LNCaP clone FGC (cell line): ENCODE data around the gene ZHX3.
A peak's percentile ranks its signal among the peaks of the same experiment; 100 is the strongest.

Experiments
- DNase-seq: peaks from one replicate; pipeline ENCODE4 v3.0.0-alpha.2; 2011; ENCODE audit warnings: low read depth
- H3K4me3 ChIP-seq: 2 replicates; pipeline ENCODE4 v1.5.1; 2011; ENCODE audit warnings: mild to moderate bottlenecking, low read depth, low read length, control low read depth
- TF ChIP-seq, protein P1 (sequence below): IDR thresholded peaks from 2 replicates; pipeline ENCODE4 v1.5.1; 2012; ENCODE audit warnings: mild to moderate bottlenecking; ENCODE audit not compliant: control insufficient read depth, insufficient read depth; ENCODE audit errors: extremely low read depth

Gene ZHX3

DNA sequence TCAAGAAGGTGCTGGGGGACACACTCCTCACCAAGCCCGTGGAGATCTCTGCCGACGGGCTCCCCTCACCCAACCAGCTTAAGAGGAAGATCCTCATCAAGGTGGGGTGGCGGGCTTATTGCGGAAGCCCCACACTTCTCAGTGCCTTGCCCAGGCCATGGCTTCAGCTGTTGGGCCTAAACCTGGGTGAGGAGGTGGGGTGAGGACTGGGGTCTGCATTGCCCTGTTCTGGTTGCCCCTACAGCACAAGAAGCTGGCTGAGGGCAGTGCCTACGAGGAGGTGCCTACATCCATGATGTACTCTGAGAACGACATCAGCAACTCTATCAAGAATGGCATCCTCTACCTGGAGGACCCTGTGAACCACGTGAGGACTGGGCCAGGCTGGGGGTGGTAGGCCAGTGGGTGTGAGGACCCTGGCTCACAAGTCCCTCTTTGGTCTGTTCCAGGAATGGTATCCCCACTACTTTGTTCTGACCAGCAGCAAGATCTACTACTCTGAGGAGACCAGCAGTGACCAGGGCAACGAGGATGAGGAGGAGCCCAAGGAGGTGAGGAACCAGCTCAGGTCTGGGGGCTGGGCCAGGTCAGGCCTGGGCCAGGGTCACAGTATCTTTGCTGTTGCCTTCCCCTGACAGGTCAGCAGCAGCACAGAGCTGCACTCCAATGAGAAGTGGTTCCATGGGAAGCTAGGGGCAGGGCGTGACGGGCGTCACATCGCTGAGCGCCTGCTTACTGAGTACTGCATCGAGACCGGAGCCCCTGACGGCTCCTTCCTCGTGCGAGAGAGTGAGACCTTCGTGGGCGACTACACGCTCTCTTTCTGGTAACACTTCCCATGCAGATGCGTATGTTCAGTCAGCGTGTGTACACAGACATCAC, 152.3 kb downstream of the ZHX3 start:
- H3K4me3 ChIP-seq: no peak overlapping the region
- no peak for DNase-seq
- TF ChIP-seq, protein P1, sequence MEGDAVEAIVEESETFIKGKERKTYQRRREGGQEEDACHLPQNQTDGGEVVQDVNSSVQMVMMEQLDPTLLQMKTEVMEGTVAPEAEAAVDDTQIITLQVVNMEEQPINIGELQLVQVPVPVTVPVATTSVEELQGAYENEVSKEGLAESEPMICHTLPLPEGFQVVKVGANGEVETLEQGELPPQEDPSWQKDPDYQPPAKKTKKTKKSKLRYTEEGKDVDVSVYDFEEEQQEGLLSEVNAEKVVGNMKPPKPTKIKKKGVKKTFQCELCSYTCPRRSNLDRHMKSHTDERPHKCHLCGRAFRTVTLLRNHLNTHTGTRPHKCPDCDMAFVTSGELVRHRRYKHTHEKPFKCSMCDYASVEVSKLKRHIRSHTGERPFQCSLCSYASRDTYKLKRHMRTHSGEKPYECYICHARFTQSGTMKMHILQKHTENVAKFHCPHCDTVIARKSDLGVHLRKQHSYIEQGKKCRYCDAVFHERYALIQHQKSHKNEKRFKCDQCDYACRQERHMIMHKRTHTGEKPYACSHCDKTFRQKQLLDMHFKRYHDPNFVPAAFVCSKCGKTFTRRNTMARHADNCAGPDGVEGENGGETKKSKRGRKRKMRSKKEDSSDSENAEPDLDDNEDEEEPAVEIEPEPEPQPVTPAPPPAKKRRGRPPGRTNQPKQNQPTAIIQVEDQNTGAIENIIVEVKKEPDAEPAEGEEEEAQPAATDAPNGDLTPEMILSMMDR: no peak

DNA sequence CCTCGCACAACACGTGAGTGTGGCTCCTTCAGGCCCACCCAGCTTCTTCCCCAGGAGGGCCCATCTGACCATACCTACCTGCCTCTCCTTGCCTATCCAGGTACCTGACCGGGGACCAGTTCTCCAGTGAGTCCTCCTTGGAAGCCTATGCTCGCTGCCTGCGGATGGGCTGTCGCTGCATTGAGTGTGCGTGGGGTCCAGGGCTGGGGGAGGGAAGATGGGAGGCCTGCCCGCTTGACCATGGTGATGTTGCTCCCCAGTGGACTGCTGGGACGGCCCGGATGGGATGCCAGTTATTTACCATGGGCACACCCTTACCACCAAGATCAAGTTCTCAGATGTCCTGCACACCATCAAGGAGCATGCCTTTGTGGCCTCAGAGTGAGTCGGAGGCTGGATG, 153.7 kb downstream of the ZHX3 start:
- no peak overlapping the region for H3K4me3 ChIP-seq
- DNase-seq: no peak
- TF ChIP-seq, protein P1: no peak

DNA sequence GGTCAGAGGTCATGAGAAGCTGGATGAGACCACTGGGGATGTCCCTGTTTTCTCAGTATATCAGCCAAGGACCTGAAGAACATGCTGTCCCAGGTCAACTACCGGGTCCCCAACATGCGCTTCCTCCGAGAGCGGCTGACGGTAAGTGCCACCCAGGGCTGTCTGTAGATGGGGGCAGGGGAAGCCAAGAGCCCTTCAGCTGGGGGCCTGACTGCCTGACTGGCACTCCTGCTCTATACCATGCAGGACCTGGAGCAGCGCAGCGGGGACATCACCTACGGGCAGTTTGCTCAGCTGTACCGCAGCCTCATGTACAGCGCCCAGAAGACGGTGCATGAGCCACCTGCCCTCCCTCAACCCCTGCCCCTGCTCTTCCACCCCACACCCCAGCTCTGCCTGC, 155.1 kb downstream of the ZHX3 start:
- no peak overlapping the region for H3K4me3 ChIP-seq
- TF ChIP-seq, protein P1: no peak
- DNase-seq: no peak

DNA sequence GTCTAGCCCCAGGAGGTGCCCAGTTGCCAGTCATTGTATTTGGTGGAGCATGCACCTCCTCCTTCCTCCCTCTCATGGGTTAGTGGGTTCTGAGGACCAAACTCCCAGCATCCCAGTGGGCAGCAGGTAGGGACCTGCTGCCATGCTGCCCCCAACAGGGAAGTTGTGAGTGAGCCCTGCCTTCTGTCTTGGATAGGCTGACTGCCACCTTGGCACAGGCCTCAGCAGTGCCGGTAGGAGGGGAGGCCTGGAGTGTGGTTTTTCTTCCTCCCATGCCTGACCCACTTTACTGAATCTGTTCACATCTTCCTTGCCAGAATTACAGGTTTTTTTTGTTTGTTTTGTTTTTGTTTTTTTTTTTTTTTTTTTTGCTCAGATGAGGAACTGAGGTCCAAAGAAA, 155.6 kb downstream of the ZHX3 start:
- TF ChIP-seq, protein P1: peak; percentile 23; the same call in 1 of the 2 replicates
- DNase-seq: no peak
- no peak overlapping the region for H3K4me3 ChIP-seq

DNA sequence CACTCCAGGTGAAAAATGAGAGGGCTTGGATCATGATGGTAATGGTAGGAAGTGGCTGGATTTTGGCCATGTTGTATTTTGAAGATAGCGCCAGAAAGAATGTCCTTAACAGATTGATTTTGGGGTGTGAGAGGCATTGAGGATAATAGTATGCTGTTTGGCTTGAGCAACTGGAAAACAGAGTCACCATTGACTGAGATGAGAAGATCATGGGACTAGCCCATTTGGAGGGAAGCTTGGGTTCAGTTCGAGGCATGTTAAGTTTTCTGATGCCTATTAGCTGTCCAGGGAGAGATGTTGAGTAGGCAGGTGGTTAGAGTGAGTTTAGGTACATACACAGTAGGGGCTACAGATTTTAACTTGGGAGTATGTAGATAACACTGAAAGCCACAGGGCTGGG, 156.8 kb downstream of the ZHX3 start:
- H3K4me3 ChIP-seq: no peak overlapping the region
- DNase-seq: no peak
- TF ChIP-seq, protein P1: no peak

DNA sequence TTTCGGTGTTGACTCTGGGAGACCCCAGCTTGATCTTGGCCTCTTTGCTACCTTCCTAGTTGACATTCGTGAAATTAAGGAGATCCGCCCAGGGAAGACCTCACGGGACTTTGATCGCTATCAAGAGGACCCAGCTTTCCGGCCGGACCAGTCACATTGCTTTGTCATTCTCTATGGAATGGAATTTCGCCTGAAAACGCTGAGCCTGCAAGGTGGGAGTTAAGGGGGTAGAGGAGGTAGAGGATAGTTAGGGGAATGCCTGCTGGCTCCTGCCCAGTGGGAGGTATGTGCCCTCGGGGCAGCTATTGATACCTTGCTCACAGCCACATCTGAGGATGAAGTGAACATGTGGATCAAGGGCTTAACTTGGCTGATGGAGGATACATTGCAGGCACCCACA, 158.0 kb downstream of the ZHX3 start:
- DNase-seq: no peak
- no peak overlapping the region for H3K4me3 ChIP-seq
- TF ChIP-seq, protein P1: no peak

DNA sequence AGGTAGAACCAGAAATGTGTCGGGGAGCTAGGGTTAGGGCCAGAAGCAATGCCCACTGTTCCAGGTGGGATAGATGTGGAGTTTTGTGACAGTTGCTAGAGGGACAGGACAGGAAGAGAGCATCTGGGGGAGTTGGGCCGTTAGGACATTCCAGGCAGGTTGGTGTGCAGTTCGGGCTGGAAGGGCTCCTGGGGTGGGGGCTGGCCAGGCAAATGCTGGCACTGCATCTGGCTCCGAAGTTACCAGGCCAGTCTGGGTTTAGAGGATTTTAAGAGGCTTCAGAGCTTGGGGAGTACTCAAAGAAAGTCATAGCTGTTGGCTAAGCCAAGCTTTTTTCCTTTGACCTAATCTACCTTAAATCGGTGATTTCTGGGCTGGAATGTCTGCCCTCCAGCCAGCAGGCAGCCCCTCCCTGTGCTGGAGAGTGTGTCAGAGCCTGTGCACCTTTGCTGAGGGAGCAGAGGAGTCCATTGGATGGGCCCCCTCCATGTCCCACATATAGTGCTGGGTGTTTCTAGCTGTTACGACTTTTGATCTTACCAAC, 159.4 kb downstream of the ZHX3 start:
- no peak overlapping the region for H3K4me3 ChIP-seq
- TF ChIP-seq, protein P1: no peak
- no peak for DNase-seq
